ENCODE data around the gene ZNF292.
"Not testable (repeated sequence)": the region's sequence is repeated elsewhere in the genome, so short reads cannot be mapped to it uniquely, and the experiment has no call there.

The ZNF292 gene

GRCh38 chr6:87183687-87184086 lies 28.3 kb downstream of the ZNF292 start:
- TF ChIP-seq, protein P1, sequence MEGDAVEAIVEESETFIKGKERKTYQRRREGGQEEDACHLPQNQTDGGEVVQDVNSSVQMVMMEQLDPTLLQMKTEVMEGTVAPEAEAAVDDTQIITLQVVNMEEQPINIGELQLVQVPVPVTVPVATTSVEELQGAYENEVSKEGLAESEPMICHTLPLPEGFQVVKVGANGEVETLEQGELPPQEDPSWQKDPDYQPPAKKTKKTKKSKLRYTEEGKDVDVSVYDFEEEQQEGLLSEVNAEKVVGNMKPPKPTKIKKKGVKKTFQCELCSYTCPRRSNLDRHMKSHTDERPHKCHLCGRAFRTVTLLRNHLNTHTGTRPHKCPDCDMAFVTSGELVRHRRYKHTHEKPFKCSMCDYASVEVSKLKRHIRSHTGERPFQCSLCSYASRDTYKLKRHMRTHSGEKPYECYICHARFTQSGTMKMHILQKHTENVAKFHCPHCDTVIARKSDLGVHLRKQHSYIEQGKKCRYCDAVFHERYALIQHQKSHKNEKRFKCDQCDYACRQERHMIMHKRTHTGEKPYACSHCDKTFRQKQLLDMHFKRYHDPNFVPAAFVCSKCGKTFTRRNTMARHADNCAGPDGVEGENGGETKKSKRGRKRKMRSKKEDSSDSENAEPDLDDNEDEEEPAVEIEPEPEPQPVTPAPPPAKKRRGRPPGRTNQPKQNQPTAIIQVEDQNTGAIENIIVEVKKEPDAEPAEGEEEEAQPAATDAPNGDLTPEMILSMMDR (IDR thresholded peaks at IDR 0.05; ENCODE audit: low read depth, low read length, missing control alignments): no peak
- peak; percentile 20 for DNase-seq (ENCODE audit: low read depth)
- in situ Hi-C loops (cut with HindIII; ENCODE audit: low sequenced_read_pairs): loop anchor here (5.0 kb wide), 1 partner anchor 54 kb away; no protein-coding TSS in a partner anchor
- no peak overlapping the region for H3K4me3 ChIP-seq (ENCODE audit: low read depth, low read length)

DNA sequence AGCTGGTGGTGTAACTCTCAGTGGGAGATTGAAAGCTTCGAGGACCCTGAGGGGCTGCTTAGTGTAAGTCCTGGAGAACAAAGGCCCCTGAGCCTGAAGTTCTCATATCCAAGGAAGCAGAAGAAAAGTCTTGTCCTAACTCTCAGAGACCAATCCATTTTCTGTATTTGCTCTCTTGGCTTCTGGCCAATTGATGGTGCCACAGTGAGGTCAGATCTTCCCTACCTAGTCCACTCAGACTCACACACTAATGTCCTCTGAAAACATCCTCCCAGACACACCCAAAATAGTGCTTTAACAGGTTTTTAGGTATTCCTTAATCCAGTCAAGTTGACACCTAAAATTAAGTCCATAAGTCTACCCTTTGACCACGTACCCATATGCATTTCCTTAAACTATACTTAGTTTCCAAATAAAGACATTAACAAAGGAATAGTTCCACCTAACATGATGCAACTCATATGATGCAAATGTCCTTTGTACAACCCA lies 29.4 kb downstream of the ZNF292 start:
- in situ Hi-C loops (cut with HindIII; ENCODE audit: low sequenced_read_pairs): loop anchor here (5.0 kb wide), 1 partner anchor 52 kb away; no protein-coding TSS in a partner anchor
- DNase-seq (ENCODE audit: low read depth): no peak
- TF ChIP-seq, protein P1 (IDR thresholded peaks at IDR 0.05; ENCODE audit: low read depth, low read length, missing control alignments): no peak
- no peak overlapping the region for H3K4me3 ChIP-seq (ENCODE audit: low read depth, low read length)

GRCh38 chr6:87196275-87196842 lies 41.0 kb downstream of the ZNF292 start:
- no peak for DNase-seq (ENCODE audit: low read depth)

DNA sequence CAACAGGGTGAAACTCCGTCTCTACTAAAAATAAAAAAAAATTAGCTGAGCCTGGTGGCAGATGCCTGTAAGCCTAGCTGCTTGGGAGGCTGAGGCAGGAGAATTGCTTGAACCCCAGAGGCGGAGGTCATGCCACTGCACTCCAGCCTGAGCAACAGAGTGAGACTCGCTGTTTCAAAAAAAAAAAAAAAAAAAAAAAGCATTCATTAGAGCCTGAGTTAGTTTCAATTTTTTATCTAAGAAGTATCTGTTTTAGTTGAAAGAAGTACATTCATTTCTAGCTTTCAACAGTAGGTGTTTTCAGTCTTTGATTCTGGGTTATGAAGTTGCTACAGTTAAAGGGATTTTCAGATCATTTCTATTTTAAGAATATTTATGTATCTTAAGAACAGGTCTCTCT lies 42.2 kb downstream of the ZNF292 start:
- DNase-seq (ENCODE audit: low read depth): no peak
- in situ Hi-C loops (cut with HindIII; ENCODE audit: low sequenced_read_pairs): no loop called here
- TF ChIP-seq, protein P1 (IDR thresholded peaks at IDR 0.05; ENCODE audit: low read depth, low read length, missing control alignments): no peak
- no peak overlapping the region for H3K4me3 ChIP-seq (ENCODE audit: low read depth, low read length)

More at GRCh38 chr6:87196275-87196842, 41.0 kb downstream of the ZNF292 start:
- H3K4me3 ChIP-seq (ENCODE audit: low read depth, low read length): no peak overlapping the region
- TF ChIP-seq, protein P1 (IDR thresholded peaks at IDR 0.05; ENCODE audit: low read depth, low read length, missing control alignments): no peak
- in situ Hi-C loops (cut with HindIII; ENCODE audit: low sequenced_read_pairs): no loop called here

DNA sequence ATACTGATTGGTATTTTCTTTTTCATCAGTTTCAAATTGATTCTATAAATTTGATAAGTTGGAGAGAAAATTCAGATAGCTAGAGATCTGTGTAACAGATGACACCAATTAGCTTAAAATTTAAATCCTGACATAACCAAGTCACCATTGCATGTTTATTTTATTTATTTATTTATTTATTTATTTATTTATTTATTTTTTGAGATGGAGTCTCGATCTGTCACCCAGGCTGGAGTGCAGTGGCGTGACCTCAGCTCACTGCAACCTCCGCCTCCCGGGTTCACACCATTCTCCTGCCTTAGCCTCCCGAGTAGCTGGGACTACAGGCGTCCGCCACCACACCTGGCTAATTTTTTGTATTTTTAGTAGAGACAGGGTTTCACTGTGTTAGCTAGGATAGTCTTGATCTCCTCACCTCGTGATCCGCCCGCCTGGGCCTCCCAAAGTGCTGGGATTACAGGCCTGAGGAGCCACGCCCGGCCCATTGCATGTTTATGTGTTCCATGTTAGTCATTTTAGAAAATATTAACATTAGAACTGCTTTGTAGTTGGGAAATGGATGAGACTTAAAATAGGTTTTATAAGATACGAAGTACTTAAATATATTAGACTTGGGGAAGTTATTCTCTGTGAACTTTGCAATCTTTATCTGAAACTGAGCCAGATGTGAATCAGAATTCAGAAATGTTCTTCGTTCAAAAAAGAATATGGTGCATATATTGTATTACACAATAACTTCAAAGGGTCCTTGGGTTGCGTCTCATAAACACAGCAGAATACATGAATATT lies 42.9 kb downstream of the ZNF292 start:
- DNase-seq (ENCODE audit: low read depth); in situ Hi-C loops (cut with HindIII; ENCODE audit: low sequenced_read_pairs); H3K4me3 ChIP-seq (ENCODE audit: low read depth, low read length): not testable (repeated sequence)

DNA sequence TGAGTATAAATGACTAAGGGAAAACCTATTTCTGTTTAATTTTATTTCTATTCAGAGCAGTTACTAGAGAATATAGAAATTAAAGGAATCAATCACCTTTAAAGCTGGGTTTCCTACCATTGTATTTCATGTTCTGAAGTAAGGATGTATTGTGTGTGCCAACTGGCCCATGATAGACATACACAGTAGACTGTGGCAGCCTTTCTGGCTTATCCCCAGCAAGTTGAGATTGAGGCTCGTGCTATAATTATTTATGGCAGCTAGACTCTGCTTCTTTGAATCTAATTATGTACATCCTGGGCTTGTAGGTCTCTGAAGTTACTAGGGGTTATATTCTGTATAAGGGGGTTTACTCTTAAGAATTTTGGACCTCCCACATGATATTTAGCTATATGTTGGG lies 44.4 kb downstream of the ZNF292 start:
- in situ Hi-C loops (cut with HindIII; ENCODE audit: low sequenced_read_pairs): no loop called here
- DNase-seq (ENCODE audit: low read depth): no peak
- TF ChIP-seq, protein P1 (IDR thresholded peaks at IDR 0.05; ENCODE audit: low read depth, low read length, missing control alignments): no peak
- no peak overlapping the region for H3K4me3 ChIP-seq (ENCODE audit: low read depth, low read length)

Data from astrocyte of the cerebellum (primary cell).